NCI-H1417 treated with DMSO at 0.1 percent for 48 hours (cell line): ENCODE results near the gene PRSS27.

Experiments used
- DNase-seq: peaks from one replicate; lab custom pipeline; 2025; lab: John Stamatoyannopoulos, UW

The PRSS27 gene

GRCh38 chr16:2751577-2752034, 31.6 kb upstream of the PRSS27 start:
- DNase-seq: no peak

- no peak for DNase-seq
These were observed 29.9 kb upstream of the PRSS27 start for GRCh38 chr16:2749936-2750335.

- no peak for DNase-seq
These were observed 29.5 kb upstream of the PRSS27 start for GRCh38 chr16:2749476-2749875.

GRCh38 chr16:2748757-2749455, 28.9 kb upstream of the PRSS27 start:
- no peak for DNase-seq

GRCh38 chr16:2745961-2746360, 25.9 kb upstream of the PRSS27 start:
- no peak for DNase-seq

- DNase-seq: no peak
These were observed 25.3 kb upstream of the PRSS27 start for GRCh38 chr16:2745116-2745890.

- DNase-seq: no peak
These were observed 24.7 kb upstream of the PRSS27 start for GRCh38 chr16:2744711-2745110.

- no peak for DNase-seq
These were observed 23.2 kb upstream of the PRSS27 start for GRCh38 chr16:2743007-2743810.

- no peak for DNase-seq
These were observed 22.4 kb upstream of the PRSS27 start for GRCh38 chr16:2742323-2743006.

GRCh38 chr16:2741168-2741567, 21.1 kb upstream of the PRSS27 start:
- no peak for DNase-seq

GRCh38 chr16:2740476-2740875, 20.5 kb upstream of the PRSS27 start:
- DNase-seq: no peak

GRCh38 chr16:2739625-2740430, 19.8 kb upstream of the PRSS27 start:
- DNase-seq: no peak

GRCh38 chr16:2738615-2739014, 18.6 kb upstream of the PRSS27 start:
- no peak for DNase-seq

GRCh38 chr16:2737895-2738418, 17.9 kb upstream of the PRSS27 start:
- no peak for DNase-seq

GRCh38 chr16:2737238-2737605, 17.2 kb upstream of the PRSS27 start:
- DNase-seq: no peak

- no peak for DNase-seq
These were observed 16.6 kb upstream of the PRSS27 start for GRCh38 chr16:2736476-2737237.

- no peak for DNase-seq
These were observed 15.0 kb upstream of the PRSS27 start for GRCh38 chr16:2734844-2735515.

GRCh38 chr16:2728034-2728433, 8.0 kb upstream of the PRSS27 start:
- DNase-seq: no peak

- DNase-seq: no peak
These were observed 6.9 kb upstream of the PRSS27 start for GRCh38 chr16:2726923-2727322.
